NB4 (cell line): Measurements from ENCODE around the gene ARHGAP15.

Experiments
- DNase-seq: peaks from one replicate; pipeline ENCODE4 v3.0.0; 2010; ENCODE audit warnings: low read depth
- H3K4me3 ChIP-seq: one replicate; pipeline ENCODE4 v1.5.1; 2011; ENCODE audit warnings: mild to moderate bottlenecking, low read depth, low read length, moderate library complexity
- MAX ChIP-seq: IDR thresholded peaks from 2 replicates; pipeline ENCODE4 v1.6.1; 2011; ENCODE audit warnings: low read depth, low read length
- MYC ChIP-seq: IDR thresholded peaks from 2 replicates; pipeline ENCODE4 v1.6.1; 2011; ENCODE audit warnings: low read depth, low read length
- POLR2A ChIP-seq: IDR thresholded peaks from 2 replicates; pipeline ENCODE4 v1.6.1; 2011; ENCODE audit warnings: mild to moderate bottlenecking; ENCODE audit not compliant: insufficient read length; ENCODE audit errors: extremely low read depth
- TF ChIP-seq, protein P1 (sequence below): IDR thresholded peaks from one replicate; pipeline ENCODE4 v1.5.1; 2012; ENCODE audit warnings: low read depth, low read length

The ARHGAP15 gene

GRCh38 chr2:143668234-143668633 lies 539.0 kb downstream of the ARHGAP15 start:
- no peak for TF ChIP-seq POLR2A
- TF ChIP-seq, protein P1, sequence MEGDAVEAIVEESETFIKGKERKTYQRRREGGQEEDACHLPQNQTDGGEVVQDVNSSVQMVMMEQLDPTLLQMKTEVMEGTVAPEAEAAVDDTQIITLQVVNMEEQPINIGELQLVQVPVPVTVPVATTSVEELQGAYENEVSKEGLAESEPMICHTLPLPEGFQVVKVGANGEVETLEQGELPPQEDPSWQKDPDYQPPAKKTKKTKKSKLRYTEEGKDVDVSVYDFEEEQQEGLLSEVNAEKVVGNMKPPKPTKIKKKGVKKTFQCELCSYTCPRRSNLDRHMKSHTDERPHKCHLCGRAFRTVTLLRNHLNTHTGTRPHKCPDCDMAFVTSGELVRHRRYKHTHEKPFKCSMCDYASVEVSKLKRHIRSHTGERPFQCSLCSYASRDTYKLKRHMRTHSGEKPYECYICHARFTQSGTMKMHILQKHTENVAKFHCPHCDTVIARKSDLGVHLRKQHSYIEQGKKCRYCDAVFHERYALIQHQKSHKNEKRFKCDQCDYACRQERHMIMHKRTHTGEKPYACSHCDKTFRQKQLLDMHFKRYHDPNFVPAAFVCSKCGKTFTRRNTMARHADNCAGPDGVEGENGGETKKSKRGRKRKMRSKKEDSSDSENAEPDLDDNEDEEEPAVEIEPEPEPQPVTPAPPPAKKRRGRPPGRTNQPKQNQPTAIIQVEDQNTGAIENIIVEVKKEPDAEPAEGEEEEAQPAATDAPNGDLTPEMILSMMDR, result no peak
- no peak for TF ChIP-seq MAX
- no peak for TF ChIP-seq MYC
- H3K4me3 ChIP-seq, result no peak overlapping the region
- DNase-seq, result no peak

GRCh38 chr2:143674051-143674450 lies 544.8 kb downstream of the ARHGAP15 start:
- DNase-seq, result peak; percentile 45
- no peak overlapping the region for H3K4me3 ChIP-seq
- TF ChIP-seq POLR2A (no peak), MYC (no peak), MAX (no peak)

DNA sequence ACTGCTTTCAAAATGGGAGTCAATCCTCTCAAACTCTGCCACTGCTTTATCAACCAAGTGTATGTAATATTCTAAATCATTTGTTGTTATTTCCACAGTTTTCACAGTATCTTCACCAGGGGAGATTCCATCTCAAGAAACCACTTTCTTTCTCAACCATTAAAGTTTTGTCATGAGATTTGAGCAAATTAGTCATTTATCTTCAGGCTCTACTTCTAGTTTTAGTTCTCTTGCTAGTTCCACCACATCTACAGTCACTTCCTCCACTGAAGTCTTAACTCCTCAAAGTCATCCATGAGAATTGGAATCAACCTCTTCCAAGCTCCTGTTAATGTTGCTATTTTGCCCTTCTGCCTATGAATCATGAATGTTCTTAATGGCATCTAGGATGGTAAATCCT lies 545.8 kb downstream of the ARHGAP15 start:
- no peak for DNase-seq
- TF ChIP-seq, protein P1, result no peak
- TF ChIP-seq MAX (no peak), POLR2A (no peak), MYC (no peak)
- H3K4me3 ChIP-seq, result no peak overlapping the region

DNA sequence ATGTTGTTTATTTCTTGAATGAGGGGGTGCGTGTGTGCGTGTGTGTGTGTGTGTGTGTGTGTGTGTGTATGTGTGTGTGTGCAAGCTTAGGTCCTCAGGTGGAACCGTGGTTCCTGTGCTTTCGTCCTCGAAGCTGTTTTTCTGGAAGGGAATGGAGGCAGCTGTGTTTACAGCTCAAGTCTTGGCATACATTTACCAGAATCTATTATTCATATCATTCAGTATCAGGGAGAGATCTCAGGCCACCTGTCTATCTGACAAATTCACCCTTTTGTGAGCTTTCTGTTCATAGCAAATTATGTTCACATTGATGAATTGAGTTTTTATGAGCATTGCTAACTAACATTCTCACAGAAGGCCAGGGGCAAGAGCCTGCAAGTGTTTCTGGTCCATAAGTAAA lies 550.4 kb downstream of the ARHGAP15 start:
- TF ChIP-seq MYC (no peak), POLR2A (no peak)
- TF ChIP-seq, protein P1, result no peak
- no peak overlapping the region for H3K4me3 ChIP-seq
- DNase-seq, result no peak

DNA sequence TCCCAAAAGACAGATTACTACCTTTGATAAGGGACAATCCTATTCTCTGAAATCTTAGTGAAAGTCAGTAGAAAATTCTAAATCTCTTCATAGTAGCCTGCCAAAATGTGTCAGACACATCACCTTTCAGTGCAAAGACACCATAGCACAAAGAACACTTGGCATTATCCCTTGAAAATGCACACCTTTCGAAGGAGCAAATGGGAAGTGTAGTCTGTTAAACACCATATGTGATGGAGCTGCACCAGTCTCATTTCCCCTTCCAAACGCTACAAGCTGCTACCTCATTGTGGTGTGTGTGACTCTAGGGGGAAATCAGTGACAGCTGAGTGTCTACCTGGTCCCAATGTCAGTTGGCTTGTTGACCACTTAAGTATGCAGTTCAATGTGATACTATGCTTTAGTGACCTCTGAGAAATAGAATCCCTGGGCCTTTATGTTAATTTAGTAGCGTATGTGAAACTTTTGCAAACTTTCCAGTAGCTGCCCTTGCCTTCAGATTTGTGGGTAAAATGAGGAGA lies 551.7 kb downstream of the ARHGAP15 start:
- TF ChIP-seq MYC, result no peak
- TF ChIP-seq, protein P1, result no peak
- TF ChIP-seq MAX, result no peak
- TF ChIP-seq POLR2A, result no peak
- no peak for DNase-seq
- no peak overlapping the region for H3K4me3 ChIP-seq

DNA sequence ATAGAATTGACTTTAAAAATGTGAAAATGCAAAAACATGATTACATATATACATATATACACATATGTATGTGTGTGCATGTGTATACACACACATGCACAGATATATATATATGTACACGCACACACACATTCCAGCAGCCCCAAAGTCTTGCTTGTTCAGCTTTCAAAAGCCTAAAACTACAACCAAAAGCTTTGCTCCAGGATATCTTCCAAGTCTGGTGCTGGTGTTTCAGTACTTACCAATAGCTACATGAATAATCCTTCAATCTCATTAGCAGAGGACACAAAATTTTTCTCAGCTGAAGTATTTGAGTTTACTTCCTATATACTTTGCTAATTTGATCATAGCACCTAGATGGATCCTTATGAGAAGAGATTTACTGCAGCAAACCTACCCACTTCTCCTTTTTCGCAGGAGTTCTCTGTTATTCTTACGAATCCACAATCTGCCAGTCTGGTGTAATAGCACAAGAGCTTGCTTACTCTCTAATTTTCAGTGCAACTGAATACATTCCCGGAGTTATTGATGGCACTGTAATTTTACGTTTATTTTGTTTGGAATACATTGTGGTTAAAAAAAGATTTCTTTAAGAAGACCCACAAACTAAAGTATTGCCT lies 553.3 kb downstream of the ARHGAP15 start:
- DNase-seq, result peak; percentile 59
- no peak for TF ChIP-seq POLR2A
- TF ChIP-seq MYC, result no peak
- no peak for TF ChIP-seq MAX
- TF ChIP-seq, protein P1, result no peak
- H3K4me3 ChIP-seq, result no peak overlapping the region
